Spleen (tissue), 7 donors: Measurements from ENCODE around the gene SLC16A2.

ENCODE experiments used
- POLR2A ChIP-seq, 3 donors: fragments of 450-650 bp; IDR thresholded peaks; one replicate each; pipeline ENCODE4 v1.5.1; 2017; ENCODE audit warnings: antibody characterized with exemption in 3 of 3, mild to moderate bottlenecking in 1 of 3
- POLR2AphosphoS5 ChIP-seq, 3 donors: sonication (generic); formaldehyde crosslinking; IDR thresholded peaks; one replicate each; pipeline ENCODE4 v1.5.1; 2017; ENCODE audit warnings: antibody characterized with exemption in 3 of 3
- TF ChIP-seq, protein P1 (sequence below), 11 experiments: fragments of 200-600 bp in 7 of 11; fragments of 450-650 bp in 4 of 11; sonication (generic) in 4 of 11; IDR thresholded peaks in 8 of 11; conservative IDR thresholded peaks in 3 of 11; 1 replicate in 7 of 11; 2 replicates in 4 of 11; pipeline versions ENCODE4 v1.4.0 to v1.8.0; 2016 to 2021; ENCODE audit warnings: antibody characterized with exemption in 11 of 11, inconsistent platforms in 4 of 11, mild to moderate bottlenecking in 1 of 11
- donor health status: DM: no; HTN: no; CAD: no; lungs with moderate emphysema.
- donor health status: DM: no; HTN: no; CAD: no.
- donor health status: DM: no; HTN: no; CAD: no.

DNA sequence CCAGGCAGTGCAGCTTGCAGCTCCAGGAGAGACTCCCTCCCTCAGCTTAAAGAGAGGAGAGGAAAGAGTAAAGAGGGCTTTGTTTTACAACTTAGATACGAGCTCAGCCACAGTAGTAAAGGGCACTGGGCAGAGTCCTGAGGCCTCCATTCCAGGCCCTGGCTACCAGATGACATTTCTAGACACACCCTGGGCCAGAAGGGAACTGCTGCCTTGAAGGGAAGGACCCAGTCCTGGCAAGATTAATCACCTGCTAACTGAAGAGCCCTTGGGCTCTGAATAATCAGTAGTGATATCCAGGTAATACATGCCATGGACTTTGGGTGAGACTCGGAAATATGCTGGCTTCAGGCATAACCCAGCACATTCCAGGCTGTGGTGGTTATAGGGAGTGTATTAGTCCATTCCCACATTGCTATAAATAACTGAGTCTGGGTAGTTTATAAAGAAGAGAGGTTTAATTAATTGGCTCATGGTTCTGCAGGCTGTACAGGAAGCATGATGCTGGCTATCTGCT is 15.3 kb upstream of the SLC16A2 start:
- TF ChIP-seq, protein P1, sequence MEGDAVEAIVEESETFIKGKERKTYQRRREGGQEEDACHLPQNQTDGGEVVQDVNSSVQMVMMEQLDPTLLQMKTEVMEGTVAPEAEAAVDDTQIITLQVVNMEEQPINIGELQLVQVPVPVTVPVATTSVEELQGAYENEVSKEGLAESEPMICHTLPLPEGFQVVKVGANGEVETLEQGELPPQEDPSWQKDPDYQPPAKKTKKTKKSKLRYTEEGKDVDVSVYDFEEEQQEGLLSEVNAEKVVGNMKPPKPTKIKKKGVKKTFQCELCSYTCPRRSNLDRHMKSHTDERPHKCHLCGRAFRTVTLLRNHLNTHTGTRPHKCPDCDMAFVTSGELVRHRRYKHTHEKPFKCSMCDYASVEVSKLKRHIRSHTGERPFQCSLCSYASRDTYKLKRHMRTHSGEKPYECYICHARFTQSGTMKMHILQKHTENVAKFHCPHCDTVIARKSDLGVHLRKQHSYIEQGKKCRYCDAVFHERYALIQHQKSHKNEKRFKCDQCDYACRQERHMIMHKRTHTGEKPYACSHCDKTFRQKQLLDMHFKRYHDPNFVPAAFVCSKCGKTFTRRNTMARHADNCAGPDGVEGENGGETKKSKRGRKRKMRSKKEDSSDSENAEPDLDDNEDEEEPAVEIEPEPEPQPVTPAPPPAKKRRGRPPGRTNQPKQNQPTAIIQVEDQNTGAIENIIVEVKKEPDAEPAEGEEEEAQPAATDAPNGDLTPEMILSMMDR (IDR thresholded peaks at IDR 0.05 in 8 of 11, conservative IDR thresholded peaks at IDR 0.05 in 3 of 11) = no peak
- TF ChIP-seq POLR2A (IDR thresholded peaks at IDR 0.05) (no peak), POLR2AphosphoS5 (IDR thresholded peaks at IDR 0.05) (no peak)
